Erythroblast (primary cell): ENCODE measurements around the gene ADAP1.

Experiments used
- GATA1 ChIP-seq: IDR thresholded peaks from 2 replicates; pipeline ENCODE4 v1.6.1; 2011; ENCODE audit warnings: low read depth, mild to moderate bottlenecking, control low read depth, low read length, moderate library complexity
- POLR2A ChIP-seq: IDR thresholded peaks from 2 replicates; pipeline ENCODE4 v1.6.1; 2011; ENCODE audit warnings: mild to moderate bottlenecking, low read length

DNA sequence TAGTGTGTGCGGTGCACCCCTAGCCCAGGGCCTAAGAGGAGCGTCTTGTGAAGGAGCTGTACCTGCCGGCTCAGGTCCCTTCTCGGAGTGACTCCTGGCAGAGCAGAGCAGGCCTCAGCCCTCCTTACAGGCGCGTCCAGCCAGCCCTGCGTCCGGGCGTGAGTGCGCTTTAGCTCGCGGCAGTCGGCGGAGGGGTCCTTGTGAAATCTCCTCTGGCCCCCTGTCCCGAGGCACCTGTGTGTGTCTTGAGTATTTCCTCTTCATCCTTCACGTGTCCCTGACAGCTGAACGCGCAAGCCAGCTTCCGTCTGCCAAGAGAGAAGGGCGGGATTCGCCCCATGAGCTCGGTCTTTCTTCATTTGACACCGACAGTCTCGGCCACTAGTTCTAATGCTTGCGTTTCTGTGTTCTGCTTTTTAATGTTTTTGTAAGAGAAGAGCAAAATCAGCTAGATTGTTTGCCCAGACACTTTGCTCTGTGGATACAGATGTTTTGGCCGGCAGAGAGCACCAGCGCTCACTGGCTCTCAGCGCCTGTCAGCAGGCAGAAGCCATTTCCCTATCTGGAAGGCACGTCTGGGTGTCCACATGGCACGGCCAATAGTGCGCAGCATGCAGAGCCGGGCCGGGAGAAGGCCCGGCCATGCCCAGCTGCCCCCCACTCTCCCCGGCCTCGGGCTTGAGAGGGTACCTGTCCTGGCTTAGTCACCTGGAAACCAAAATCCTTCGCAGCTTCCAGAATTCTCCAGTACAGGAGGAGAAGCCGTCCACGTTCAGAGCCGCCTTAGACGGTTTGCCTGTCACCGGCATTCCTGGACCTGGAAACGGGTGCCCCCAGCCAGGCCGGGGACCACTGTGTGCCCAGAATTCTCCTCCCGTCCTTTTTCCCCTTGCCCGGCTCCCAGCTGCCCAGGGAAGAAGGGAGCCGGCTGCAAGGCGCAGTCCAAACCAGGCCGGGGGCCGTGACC is 71.1 kb downstream of the ADAP1 start:
- TF ChIP-seq POLR2A = no peak
- TF ChIP-seq GATA1 = no peak
